ENCODE data around the gene CCNI. TPM values are rescaled to one million over a fixed set of nuclear protein-coding genes. Genes with fewer than 3 reads are reported as not detected.

CCNI gene
- total RNA-seq, 1 experiment from 2014 or later: 297 TPM

DNA sequence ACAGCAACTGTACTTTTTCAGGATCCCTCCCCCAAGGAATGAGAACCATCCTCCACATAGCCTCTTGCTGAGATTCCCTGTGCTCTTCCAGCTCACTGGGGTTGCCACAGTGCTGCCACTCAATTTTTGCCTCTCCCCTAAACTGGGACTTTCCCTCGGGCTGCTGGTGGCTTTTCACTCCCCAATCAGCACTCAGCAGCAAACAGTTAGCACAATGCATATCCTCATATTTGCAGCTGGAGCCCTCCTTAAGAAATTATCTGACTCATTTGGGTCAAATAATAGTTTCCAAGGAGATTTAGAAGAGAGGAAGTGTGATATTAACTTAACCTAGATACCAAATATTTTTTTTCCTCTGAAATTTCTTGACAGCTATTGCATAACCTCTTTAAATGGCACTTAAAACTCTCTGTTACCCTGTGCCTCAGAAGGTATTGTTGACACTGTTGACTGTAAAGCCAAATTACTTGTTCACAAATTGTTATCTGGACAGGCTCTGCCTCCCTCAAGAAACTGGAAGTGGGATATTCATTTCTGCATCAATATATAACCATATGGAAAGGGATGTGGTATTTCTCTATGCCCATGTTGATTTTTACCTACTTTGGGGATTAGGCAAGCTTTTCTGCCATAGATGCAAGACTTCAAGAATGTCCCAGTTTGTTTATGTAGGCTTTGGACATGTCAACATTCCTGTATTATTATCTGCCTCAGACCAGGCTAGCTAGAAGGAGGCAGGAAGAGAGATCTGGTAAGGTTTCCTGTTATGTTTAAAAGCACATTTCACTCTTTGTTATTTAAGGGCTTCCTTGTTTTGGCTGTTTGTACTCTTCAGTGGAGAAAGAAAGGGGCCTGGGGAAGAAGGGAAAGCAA, 68.2 kb downstream of the CCNI start:
- Mint-ChIP-seq H3K4me3 (ENCODE audit: unreplicated experiment) (no peak overlapping the region), H3K9me3 (ENCODE audit: unreplicated experiment) (no peaks in the 10 kb centered on the region), H3K27me3 (ENCODE audit: insufficient read depth, unreplicated experiment) (no peaks in the 10 kb centered on the region), H3K27ac (ENCODE audit: low read depth, unreplicated experiment) (peak overlapping the region; percentile 72), H3K4me1 (ENCODE audit: insufficient read depth, unreplicated experiment) (peaks cover 41% of the 10 kb centered on the region), H3K36me3 (ENCODE audit: insufficient read depth, unreplicated experiment) (peaks cover 55% of the 10 kb centered on the region)
- peak; percentile 63 for DNase-seq (ENCODE audit: unreplicated experiment)
- TF ChIP-seq, protein P1, sequence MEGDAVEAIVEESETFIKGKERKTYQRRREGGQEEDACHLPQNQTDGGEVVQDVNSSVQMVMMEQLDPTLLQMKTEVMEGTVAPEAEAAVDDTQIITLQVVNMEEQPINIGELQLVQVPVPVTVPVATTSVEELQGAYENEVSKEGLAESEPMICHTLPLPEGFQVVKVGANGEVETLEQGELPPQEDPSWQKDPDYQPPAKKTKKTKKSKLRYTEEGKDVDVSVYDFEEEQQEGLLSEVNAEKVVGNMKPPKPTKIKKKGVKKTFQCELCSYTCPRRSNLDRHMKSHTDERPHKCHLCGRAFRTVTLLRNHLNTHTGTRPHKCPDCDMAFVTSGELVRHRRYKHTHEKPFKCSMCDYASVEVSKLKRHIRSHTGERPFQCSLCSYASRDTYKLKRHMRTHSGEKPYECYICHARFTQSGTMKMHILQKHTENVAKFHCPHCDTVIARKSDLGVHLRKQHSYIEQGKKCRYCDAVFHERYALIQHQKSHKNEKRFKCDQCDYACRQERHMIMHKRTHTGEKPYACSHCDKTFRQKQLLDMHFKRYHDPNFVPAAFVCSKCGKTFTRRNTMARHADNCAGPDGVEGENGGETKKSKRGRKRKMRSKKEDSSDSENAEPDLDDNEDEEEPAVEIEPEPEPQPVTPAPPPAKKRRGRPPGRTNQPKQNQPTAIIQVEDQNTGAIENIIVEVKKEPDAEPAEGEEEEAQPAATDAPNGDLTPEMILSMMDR (IDR thresholded peaks at IDR 0.05; ENCODE audit: unreplicated experiment): no peak
- CTCF ChIA-PET: interaction anchor here (0.8 to 1.1 kb wide), 3 partner anchors 196 to 612 kb away, joined by 3 to 4 read pairs (median 3); no protein-coding TSS in a partner anchor
- no TSS peak for BruUV-seq (replicated peaks)
- POLR2A ChIA-PET: interaction anchor here (0.7 to 1.7 kb wide), 4 partner anchors 14 to 254 kb away, joined by 3 to 4 read pairs (median 4); no protein-coding TSS in a partner anchor
- intact Hi-C loops (cut with micrococcal nuclease): no loop called here

DNA sequence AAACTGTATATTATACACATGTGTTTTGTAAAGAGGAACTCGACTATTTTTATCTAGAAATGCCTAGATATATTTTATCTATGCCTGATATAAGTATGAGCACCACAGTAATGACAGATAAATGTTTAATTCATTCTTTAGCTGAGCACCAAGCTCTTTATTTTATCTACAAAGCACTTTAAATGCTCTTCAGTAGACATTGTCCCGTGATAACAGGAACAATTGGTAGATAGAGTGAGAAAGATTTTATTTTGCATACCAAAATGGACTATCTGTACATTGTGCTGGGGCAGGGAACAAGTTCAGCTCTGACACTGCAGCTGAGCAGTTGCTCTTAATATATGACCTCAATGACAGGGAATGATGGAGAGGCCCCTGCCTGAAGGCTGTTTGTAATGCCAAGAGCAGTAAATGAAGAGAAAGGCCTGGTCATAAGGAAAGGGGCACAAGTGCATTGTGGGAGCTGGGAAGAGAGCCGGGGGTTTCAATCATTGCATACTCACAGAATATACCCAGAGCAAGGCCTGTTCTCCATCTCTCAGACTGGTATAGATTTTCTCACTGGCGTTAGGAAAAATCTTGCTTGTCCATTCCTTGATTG, 68.9 kb downstream of the CCNI start:
- TF ChIP-seq, protein P1 (IDR thresholded peaks at IDR 0.05; ENCODE audit: unreplicated experiment): no peak
- no TSS peak for BruUV-seq (replicated peaks)
- ChIA-PET CTCF (interaction anchor here (0.6 to 1.4 kb wide), 4 partner anchors 12 to 249 kb away, joined by 3 to 7 read pairs (median 3); no protein-coding TSS in a partner anchor), POLR2A (interaction anchor here (0.6 to 1.7 kb wide), 6 partner anchors 12 to 255 kb away, joined by 3 to 4 read pairs (median 3); no protein-coding TSS in a partner anchor)
- intact Hi-C loops (cut with micrococcal nuclease): no loop called here
- Mint-ChIP-seq H3K4me1 (ENCODE audit: insufficient read depth, unreplicated experiment) (peaks cover 41% of the 10 kb centered on the region), H3K36me3 (ENCODE audit: insufficient read depth, unreplicated experiment) (peaks cover 51% of the 10 kb centered on the region), H3K4me3 (ENCODE audit: unreplicated experiment) (no peak overlapping the region), H3K9me3 (ENCODE audit: unreplicated experiment) (no peaks in the 10 kb centered on the region), H3K27ac (ENCODE audit: low read depth, unreplicated experiment) (peak overlapping the region; percentile 72), H3K27me3 (ENCODE audit: insufficient read depth, unreplicated experiment) (no peaks in the 10 kb centered on the region)
- no peak for DNase-seq (ENCODE audit: unreplicated experiment)

DNA sequence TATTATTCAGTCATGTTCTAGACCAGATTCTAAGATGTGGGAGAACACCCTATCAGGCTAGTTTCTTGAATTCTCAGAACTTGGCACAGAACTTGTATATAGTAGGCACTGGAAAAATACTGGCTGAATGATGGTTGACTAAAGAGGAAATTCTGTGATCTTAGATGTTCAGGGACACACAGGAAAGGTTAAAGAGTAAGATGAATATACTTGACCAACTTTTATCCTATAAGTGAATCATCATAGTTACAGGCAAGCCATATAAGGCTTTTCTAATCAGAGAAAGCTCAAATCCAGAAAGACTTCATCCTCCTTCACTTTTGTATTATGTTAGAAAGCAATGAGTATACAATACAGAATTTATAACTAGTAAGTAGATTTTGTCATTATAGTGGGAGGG, 72.4 kb downstream of the CCNI start:
- ChIA-PET POLR2A (interaction anchor here (0.5 to 0.7 kb wide), 2 partner anchors 28 to 157 kb away, joined by 3 to 6 read pairs; no protein-coding TSS in a partner anchor), CTCF (interaction anchor here (0.9 kb wide), 1 partner anchor 363 kb away, joined by 3 read pairs; no protein-coding TSS in a partner anchor)
- Mint-ChIP-seq H3K27ac (ENCODE audit: low read depth, unreplicated experiment) (peak overlapping the region; percentile 31), H3K36me3 (ENCODE audit: insufficient read depth, unreplicated experiment) (peaks cover 54% of the 10 kb centered on the region), H3K9me3 (ENCODE audit: unreplicated experiment) (no peaks in the 10 kb centered on the region), H3K4me3 (ENCODE audit: unreplicated experiment) (no peak overlapping the region), H3K27me3 (ENCODE audit: insufficient read depth, unreplicated experiment) (no peaks in the 10 kb centered on the region), H3K4me1 (ENCODE audit: insufficient read depth, unreplicated experiment) (peaks cover 18% of the 10 kb centered on the region)
- intact Hi-C loops (cut with micrococcal nuclease): no loop called here
- no TSS peak for BruUV-seq (replicated peaks)
- TF ChIP-seq, protein P1 (IDR thresholded peaks at IDR 0.05; ENCODE audit: unreplicated experiment): no peak
- no peak for DNase-seq (ENCODE audit: unreplicated experiment)
